Left ventricle myocardium inferior (tissue), 1 donor: Measurements from ENCODE around the gene FUNDC1. TPM values are rescaled to one million over a fixed set of nuclear protein-coding genes. Genes with fewer than 3 reads are reported as not detected.

Experiments used
- DNase-seq: peaks from one replicate; pipeline ENCODE4 v3.0.0-alpha.2; 2020
- H3K27ac ChIP-seq: fragments of 200-600 bp; replicated peaks from 2 replicates; pipeline ENCODE4 v1.8.0; 2021
- H3K27me3 ChIP-seq: fragments of 200-600 bp; 2 replicates; pipeline ENCODE4 v1.8.0; 2021; ENCODE audit warnings: low read depth
- H3K36me3 ChIP-seq: fragments of 200-600 bp; 2 replicates; pipeline ENCODE4 v1.8.0; 2021
- H3K4me1 ChIP-seq: fragments of 200-600 bp; 2 replicates; pipeline ENCODE4 v1.8.0; 2021
- H3K4me3 ChIP-seq: fragments of 200-600 bp; 2 replicates; pipeline ENCODE4 v1.8.0; 2021; ENCODE audit warnings: mild to moderate bottlenecking, moderate library complexity
- H3K9me3 ChIP-seq: fragments of 200-600 bp; replicated peaks from 2 replicates; pipeline ENCODE4 v1.8.0; 2021
- CTCF ChIP-seq: fragments of 200-600 bp; IDR thresholded peaks from 2 replicates; pipeline ENCODE4 v1.8.0; 2021; ENCODE audit warnings: antibody characterized with exemption, mild to moderate bottlenecking, borderline replicate concordance
- intact Hi-C: fragments of 100-400 bp; cut with micrococcal nuclease; formaldehyde crosslinking; loops from one replicate; pipeline ENCODE4 v1.11.0; 2022
- total RNA-seq: library from RNA; stranded (reverse); fragmentation: NEBNext Ultra II Directional; extraction: Animal tissue kit (Norgen Biotek cat#: 25700); gene quantifications from one replicate; pipeline ENCODE4 v1.2.1, GENCODE V29; 2021
- donor health status: DM: no; HTN: yes; CAD: no; lungs with severe emphysema.

FUNDC1 gene
- total RNA-seq, 1 donor from 2014 or later: 29.7 TPM

GRCh38 chrX:44529310-44529709, 13.3 kb downstream of the FUNDC1 start:
- Histone ChIP-seq H3K27me3 (no peaks in the 10 kb centered on the region), H3K36me3 (no peaks in the 10 kb centered on the region), H3K4me1 (no peaks in the 10 kb centered on the region), H3K9me3 (no peaks in the 10 kb centered on the region), H3K27ac (no peak overlapping the region), H3K4me3 (no peak overlapping the region)
- no peak for DNase-seq
- TF ChIP-seq CTCF: no peak
- intact Hi-C loops: no loop called here

- Histone ChIP-seq H3K4me3 (no peak overlapping the region), H3K27ac (no peak overlapping the region), H3K27me3 (no peaks in the 10 kb centered on the region), H3K4me1 (no peaks in the 10 kb centered on the region), H3K36me3 (no peaks in the 10 kb centered on the region), H3K9me3 (no peaks in the 10 kb centered on the region)
- intact Hi-C loops: no loop called here
- no peak for TF ChIP-seq CTCF
- DNase-seq: no peak
These were observed 28.4 kb downstream of the FUNDC1 start for GRCh38 chrX:44514272-44514671.

- no peaks in the 10 kb centered on the region for H3K4me1 ChIP-seq
These were observed 35.4 kb downstream of the FUNDC1 start for GRCh38 chrX:44507292-44507691.

DNA sequence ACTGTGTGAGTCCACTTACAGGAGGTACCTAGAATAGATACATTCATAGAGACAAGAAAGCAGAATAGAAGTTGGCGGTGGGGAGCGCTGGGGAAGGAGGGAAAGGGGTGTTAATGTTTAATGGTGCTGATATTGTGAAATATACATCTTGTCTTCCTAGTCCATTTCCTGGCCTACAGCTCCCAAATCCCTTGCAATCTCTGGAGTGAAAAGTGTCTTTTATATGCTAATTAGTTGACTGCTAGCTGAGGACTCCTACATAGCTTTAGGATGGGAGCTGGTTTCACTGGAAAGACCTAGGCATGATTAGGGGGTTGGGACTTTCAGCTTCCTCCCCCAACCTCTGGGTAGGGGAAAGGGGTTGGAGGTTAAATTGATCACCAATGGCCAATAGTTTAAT, 36.0 kb downstream of the FUNDC1 start:
- no peaks in the 10 kb centered on the region for H3K9me3 ChIP-seq
- DNase-seq: no peak
- H3K27me3 ChIP-seq: no peaks in the 10 kb centered on the region
- TF ChIP-seq CTCF: no peak
- no peaks in the 10 kb centered on the region for H3K4me1 ChIP-seq
- no peak overlapping the region for H3K27ac ChIP-seq
- H3K36me3 ChIP-seq: no peaks in the 10 kb centered on the region
- no peak overlapping the region for H3K4me3 ChIP-seq
- intact Hi-C loops: no loop called here

More at GRCh38 chrX:44507292-44507691, 35.4 kb downstream of the FUNDC1 start:
- Histone ChIP-seq H3K27me3 (no peaks in the 10 kb centered on the region), H3K27ac (no peak overlapping the region), H3K36me3 (no peaks in the 10 kb centered on the region), H3K4me3 (no peak overlapping the region), H3K9me3 (no peaks in the 10 kb centered on the region)
- no peak for TF ChIP-seq CTCF
- DNase-seq: no peak
- intact Hi-C loops: no loop called here

DNA sequence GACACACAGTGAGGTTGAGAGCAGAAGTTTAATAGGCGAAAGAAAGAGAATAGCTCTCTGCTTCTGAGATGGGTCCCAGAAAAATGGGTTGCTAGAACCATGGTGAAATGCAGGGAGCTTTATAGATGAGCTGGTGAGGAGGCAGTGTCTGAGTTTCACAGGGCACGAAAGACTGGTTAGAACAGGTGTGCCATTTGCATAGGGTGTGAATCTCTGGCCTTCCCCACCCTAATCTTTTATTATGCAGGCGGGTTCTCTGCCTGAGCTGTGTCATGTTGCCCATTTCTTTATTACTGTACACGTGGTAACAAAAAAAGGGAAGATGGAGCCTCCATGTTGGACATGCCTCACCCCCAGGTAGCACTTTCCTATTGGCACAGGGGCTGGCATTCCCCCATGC, 39.1 kb downstream of the FUNDC1 start:
- Histone ChIP-seq H3K27me3 (no peaks in the 10 kb centered on the region), H3K36me3 (no peaks in the 10 kb centered on the region), H3K4me3 (no peak overlapping the region), H3K4me1 (no peaks in the 10 kb centered on the region), H3K27ac (no peak overlapping the region), H3K9me3 (no peaks in the 10 kb centered on the region)
- intact Hi-C loops: no loop called here
- no peak for TF ChIP-seq CTCF
- no peak for DNase-seq

DNA sequence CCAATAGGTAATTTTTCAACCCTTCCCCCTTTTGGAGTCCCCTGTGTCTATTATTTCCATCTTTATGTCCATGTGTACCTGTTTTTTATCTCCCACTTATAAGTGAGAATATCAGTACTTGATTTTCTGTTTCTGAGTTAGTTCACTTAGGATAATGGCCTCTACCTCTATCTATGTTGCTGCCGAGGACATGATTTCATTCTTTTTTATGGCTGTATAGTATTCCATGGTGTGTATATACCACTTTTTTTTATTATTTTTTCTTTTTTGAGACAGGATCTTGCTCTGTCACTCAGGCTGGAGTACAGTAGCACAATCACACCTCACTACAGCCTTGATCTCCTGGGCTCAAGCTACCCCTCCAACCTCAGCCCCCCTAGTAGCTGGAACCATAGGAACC, 47.6 kb downstream of the FUNDC1 start:
- no peak overlapping the region for H3K27ac ChIP-seq
- H3K9me3 ChIP-seq: no peaks in the 10 kb centered on the region
- intact Hi-C loops: no loop called here
- DNase-seq: no peak
- no peaks in the 10 kb centered on the region for H3K36me3 ChIP-seq
- H3K4me3 ChIP-seq: no peak overlapping the region
- H3K4me1 ChIP-seq: no peaks in the 10 kb centered on the region
- no peaks in the 10 kb centered on the region for H3K27me3 ChIP-seq
- no peak for TF ChIP-seq CTCF
